CD4-positive, alpha-beta memory T cell (primary cell): ENCODE results near the gene LDB3. TPM values are rescaled to one million over a fixed set of nuclear protein-coding genes. Genes with fewer than 3 reads are reported as not detected.

ENCODE experiments used
- CTCF ChIA-PET: fragments of 350-600 bp; sonication (Branson Sonifier 250); formaldehyde crosslinking; loops from one replicate; lab custom pipeline; 2021; ENCODE audit warnings: inconsistent platforms; ENCODE audit not compliant: partially characterized antibody; lab: Charles Lee
- POLR2A ChIA-PET: fragments of 350-600 bp; sonication (Branson Sonifier 250); formaldehyde crosslinking; loops from one replicate; lab custom pipeline; 2021; ENCODE audit not compliant: partially characterized antibody; lab: Charles Lee
- DNase-seq, 5 donors: peaks; one replicate each; pipeline versions ENCODE4 v3.0.0 to v3.0.0-alpha.2; 2020 to 2022; ENCODE audit warnings: mixed read lengths in 1 of 5
- H3K27ac ChIP-seq: one replicate; pipeline ENCODE4 v1.7.0; 2013; ENCODE audit warnings: low read depth, low read length
- H3K27me3 ChIP-seq: 2 replicates; pipeline ENCODE4 v1.7.0; 2013; ENCODE audit warnings: mild to moderate bottlenecking, low read length, moderate library complexity; ENCODE audit not compliant: insufficient read depth
- H3K36me3 ChIP-seq: 2 replicates; pipeline ENCODE4 v1.7.0; 2013; ENCODE audit warnings: mild to moderate bottlenecking, low read length, moderate library complexity; ENCODE audit not compliant: insufficient read depth
- H3K4me1 ChIP-seq: 2 replicates; pipeline ENCODE4 v1.7.0; 2013; ENCODE audit warnings: mild to moderate bottlenecking, low read length, moderate library complexity; ENCODE audit not compliant: insufficient read depth
- H3K4me3 ChIP-seq, 2 donors: one replicate each; pipeline ENCODE4 v1.7.0; 2013; ENCODE audit warnings: low read length in 2 of 2, mild to moderate bottlenecking in 1 of 2
- H3K9me3 ChIP-seq, 2 donors: one replicate each; pipeline ENCODE4 v1.7.0; 2013; ENCODE audit warnings: low read length in 2 of 2, control low read depth in 1 of 2; ENCODE audit not compliant: control insufficient read depth in 1 of 2
- H3K27ac Mint-ChIP-seq, 7 donors: one replicate each; pipeline ENCODE4 v1.8.0; 2020 to 2021; ENCODE audit warnings: mixed read lengths in 7 of 7, mild to moderate bottlenecking in 6 of 7, inconsistent platforms in 3 of 7, moderate library complexity in 3 of 7
- H3K27me3 Mint-ChIP-seq, 2 donors: one replicate each; pipeline ENCODE4 v1.8.0; 2020 to 2021; ENCODE audit warnings: mixed read lengths in 2 of 2
- H3K36me3 Mint-ChIP-seq, 2 donors: one replicate each; pipeline ENCODE4 v1.8.0; 2020 to 2021; ENCODE audit warnings: mixed read lengths in 2 of 2, inconsistent platforms in 1 of 2, mild to moderate bottlenecking in 1 of 2
- H3K4me1 Mint-ChIP-seq, 4 donors: one replicate each; pipeline ENCODE4 v1.8.0; 2020 to 2021; ENCODE audit warnings: mixed read lengths in 4 of 4, mild to moderate bottlenecking in 1 of 4
- H3K4me3 Mint-ChIP-seq, 8 donors: one replicate each; pipeline ENCODE4 v1.8.0; 2020 to 2021; ENCODE audit warnings: mixed read lengths in 8 of 8, mild to moderate bottlenecking in 7 of 8, moderate library complexity in 6 of 8, inconsistent platforms in 3 of 8
- H3K9me3 Mint-ChIP-seq, 8 donors: one replicate each; pipeline ENCODE4 v1.8.0; 2020 to 2021; ENCODE audit warnings: mixed read lengths in 8 of 8, mild to moderate bottlenecking in 5 of 8, inconsistent platforms in 3 of 8, moderate library complexity in 1 of 8
- intact Hi-C: fragments of 100-400 bp; cut with micrococcal nuclease; formaldehyde crosslinking; loops from one replicate; pipeline ENCODE4 v1.15.1; 2023
- polyA plus RNA-seq, 2 donors: library from polyadenylated mRNA; unstranded; fragments of 300-500 nt; fragmentation: Illumina TruSeq; gene quantifications; one replicate each; pipeline ENCODE4 v1.2.3, GENCODE V29; 2021
- total RNA-seq, 2 experiments: library from RNA; stranded (reverse); gene quantifications; one replicate each; pipeline ENCODE4 v1.2.3, GENCODE V29; 2021

LDB3 gene
- total and polyA plus RNA-seq, 4 experiments from 2014 or later: 0.08 TPM; not detected in 3

- intact Hi-C loops: no loop called here
- ChIA-PET POLR2A (no interaction called here), CTCF (no interaction called here)
- H3K27ac ChIP-seq: no peak overlapping the region
- no peaks in the 10 kb centered on the region for H3K9me3 ChIP-seq
- Mint-ChIP-seq H3K27me3 (peaks cover 0 to 4% of the 10 kb centered on the region in 2 donors), H3K4me1 (no peaks in the 10 kb centered on the region), H3K9me3 (no peaks in the 10 kb centered on the region), H3K36me3 (no peaks in the 10 kb centered on the region), H3K4me3 (no peak overlapping the region), H3K27ac (no peak overlapping the region)
- no peaks in the 10 kb centered on the region for H3K36me3 ChIP-seq
- no peaks in the 10 kb centered on the region for H3K27me3 ChIP-seq
- H3K4me3 ChIP-seq: no peak overlapping the region
- no peaks in the 10 kb centered on the region for H3K4me1 ChIP-seq
- DNase-seq: no peak
Observed at GRCh38 chr10:86651631-86652331, 16.5 kb upstream of the LDB3 start.

- CTCF ChIA-PET: no interaction called here
- H3K4me1 ChIP-seq: no peaks in the 10 kb centered on the region
- no peaks in the 10 kb centered on the region for H3K4me1 Mint-ChIP-seq
- intact Hi-C loops: no loop called here
- H3K36me3 ChIP-seq: no peaks in the 10 kb centered on the region
- no peak overlapping the region for H3K27ac ChIP-seq
- H3K27me3 ChIP-seq: no peaks in the 10 kb centered on the region
- H3K27ac Mint-ChIP-seq: no peak overlapping the region
- H3K9me3 Mint-ChIP-seq: no peaks in the 10 kb centered on the region
- POLR2A ChIA-PET: no interaction called here
- no peaks in the 10 kb centered on the region for H3K36me3 Mint-ChIP-seq
- no peak overlapping the region for H3K4me3 Mint-ChIP-seq
- no peak for DNase-seq
- H3K4me3 ChIP-seq: no peak overlapping the region
- H3K27me3 Mint-ChIP-seq: peaks cover 0 to 4% of the 10 kb centered on the region in 2 donors
- H3K9me3 ChIP-seq: no peaks in the 10 kb centered on the region
Observed at GRCh38 chr10:86652361-86653202, 15.7 kb upstream of the LDB3 start.

GRCh38 chr10:86653379-86653778 is 14.9 kb upstream of the LDB3 start:
- Histone ChIP-seq H3K9me3 (no peaks in the 10 kb centered on the region), H3K27me3 (no peaks in the 10 kb centered on the region), H3K36me3 (no peaks in the 10 kb centered on the region), H3K27ac (no peak overlapping the region), H3K4me1 (no peaks in the 10 kb centered on the region), H3K4me3 (no peak overlapping the region)
- Mint-ChIP-seq H3K27me3 (peaks cover 0 to 4% of the 10 kb centered on the region in 2 donors), H3K27ac (no peak overlapping the region), H3K9me3 (no peaks in the 10 kb centered on the region), H3K4me1 (no peaks in the 10 kb centered on the region), H3K4me3 (no peak overlapping the region), H3K36me3 (no peaks in the 10 kb centered on the region)
- intact Hi-C loops: no loop called here
- POLR2A ChIA-PET: no interaction called here
- CTCF ChIA-PET: no interaction called here
- DNase-seq: no peak

- Histone ChIP-seq H3K27ac (no peak overlapping the region), H3K36me3 (no peaks in the 10 kb centered on the region), H3K9me3 (no peaks in the 10 kb centered on the region), H3K27me3 (no peaks in the 10 kb centered on the region), H3K4me1 (no peaks in the 10 kb centered on the region), H3K4me3 (no peak overlapping the region)
- peaks cover 0 to 4% of the 10 kb centered on the region in 2 donors for H3K27me3 Mint-ChIP-seq
- ChIA-PET CTCF (no interaction called here), POLR2A (no interaction called here)
- H3K9me3 Mint-ChIP-seq: no peaks in the 10 kb centered on the region
- no peak overlapping the region for H3K27ac Mint-ChIP-seq
- intact Hi-C loops: no loop called here
- no peaks in the 10 kb centered on the region for H3K4me1 Mint-ChIP-seq
- H3K36me3 Mint-ChIP-seq: no peaks in the 10 kb centered on the region
- H3K4me3 Mint-ChIP-seq: no peak overlapping the region
- DNase-seq: no peak
Observed at GRCh38 chr10:86653987-86654386, 14.3 kb upstream of the LDB3 start.

GRCh38 chr10:86654411-86655172 is 13.7 kb upstream of the LDB3 start, which contains the start of gene OPN4:
TSS of gene OPN4 (plus strand) at chr10:86654547. CDS start at chr10:86654784, 237 bp downstream.
- no peak for DNase-seq
- POLR2A ChIA-PET: no interaction called here
- H3K4me1 Mint-ChIP-seq: no peaks in the 10 kb centered on the region

GRCh38 chr10:86655173-86655540 is 13.2 kb upstream of the LDB3 start:
- no peaks in the 10 kb centered on the region for H3K4me1 Mint-ChIP-seq
- no peaks in the 10 kb centered on the region for H3K9me3 Mint-ChIP-seq
- no peaks in the 10 kb centered on the region for H3K36me3 Mint-ChIP-seq
- intact Hi-C loops: no loop called here
- no peaks in the 10 kb centered on the region for H3K4me1 ChIP-seq
- no peak overlapping the region for H3K27ac Mint-ChIP-seq
- ChIA-PET POLR2A (no interaction called here), CTCF (no interaction called here)
- no peak for DNase-seq
- H3K4me3 Mint-ChIP-seq: no peak overlapping the region
- H3K27ac ChIP-seq: no peak overlapping the region
- H3K27me3 ChIP-seq: no peaks in the 10 kb centered on the region
- H3K4me3 ChIP-seq: no peak overlapping the region
- no peaks in the 10 kb centered on the region for H3K36me3 ChIP-seq
- H3K9me3 ChIP-seq: no peaks in the 10 kb centered on the region
- H3K27me3 Mint-ChIP-seq: peaks cover 0 to 4% of the 10 kb centered on the region in 2 donors

More at GRCh38 chr10:86654411-86655172, 13.7 kb upstream of the LDB3 start, which contains the start of gene OPN4:
- intact Hi-C loops: no loop called here
- Histone ChIP-seq H3K27me3 (no peaks in the 10 kb centered on the region), H3K36me3 (no peaks in the 10 kb centered on the region), H3K27ac (no peak within 1 kb of the TSS), H3K9me3 (no peaks in the 10 kb centered on the region), H3K4me1 (no peaks in the 10 kb centered on the region), H3K4me3 (no peak within 1 kb of the TSS)
- CTCF ChIA-PET: no interaction called here
- peaks cover 0 to 4% of the 10 kb centered on the region in 2 donors for H3K27me3 Mint-ChIP-seq
- no peaks in the 10 kb centered on the region for H3K36me3 Mint-ChIP-seq
- no peaks in the 10 kb centered on the region for H3K9me3 Mint-ChIP-seq
- no peak within 1 kb of the TSS for H3K27ac Mint-ChIP-seq
- H3K4me3 Mint-ChIP-seq: no peak within 1 kb of the TSS

- ChIA-PET CTCF (no interaction called here), POLR2A (no interaction called here)
- Histone ChIP-seq H3K36me3 (no peaks in the 10 kb centered on the region), H3K9me3 (no peaks in the 10 kb centered on the region), H3K4me3 (no peak overlapping the region), H3K27ac (no peak overlapping the region), H3K27me3 (no peaks in the 10 kb centered on the region), H3K4me1 (no peaks in the 10 kb centered on the region)
- DNase-seq: no peak
- Mint-ChIP-seq H3K4me3 (no peak overlapping the region), H3K27ac (no peak overlapping the region), H3K36me3 (no peaks in the 10 kb centered on the region), H3K4me1 (no peaks in the 10 kb centered on the region), H3K27me3 (peaks cover 0 to 2% of the 10 kb centered on the region in 2 donors), H3K9me3 (no peaks in the 10 kb centered on the region)
- intact Hi-C loops: no loop called here
Observed at GRCh38 chr10:86655596-86655995, 12.7 kb upstream of the LDB3 start.
